GM21825 (cell line): ENCODE data around the gene PGD.
"Not testable (repeated sequence)": the region's sequence is repeated elsewhere in the genome, so short reads cannot be mapped to it uniquely, and the experiment has no call there.

Source experiments
- ATAC-seq: cut with Tn5 transposase; IDR thresholded peaks from one replicate; pipeline ENCODE4 v1.9.1; 2021; ENCODE audit warnings: mild to moderate bottlenecking, moderate library complexity; ENCODE audit not compliant: unreplicated experiment

The PGD gene

DNA sequence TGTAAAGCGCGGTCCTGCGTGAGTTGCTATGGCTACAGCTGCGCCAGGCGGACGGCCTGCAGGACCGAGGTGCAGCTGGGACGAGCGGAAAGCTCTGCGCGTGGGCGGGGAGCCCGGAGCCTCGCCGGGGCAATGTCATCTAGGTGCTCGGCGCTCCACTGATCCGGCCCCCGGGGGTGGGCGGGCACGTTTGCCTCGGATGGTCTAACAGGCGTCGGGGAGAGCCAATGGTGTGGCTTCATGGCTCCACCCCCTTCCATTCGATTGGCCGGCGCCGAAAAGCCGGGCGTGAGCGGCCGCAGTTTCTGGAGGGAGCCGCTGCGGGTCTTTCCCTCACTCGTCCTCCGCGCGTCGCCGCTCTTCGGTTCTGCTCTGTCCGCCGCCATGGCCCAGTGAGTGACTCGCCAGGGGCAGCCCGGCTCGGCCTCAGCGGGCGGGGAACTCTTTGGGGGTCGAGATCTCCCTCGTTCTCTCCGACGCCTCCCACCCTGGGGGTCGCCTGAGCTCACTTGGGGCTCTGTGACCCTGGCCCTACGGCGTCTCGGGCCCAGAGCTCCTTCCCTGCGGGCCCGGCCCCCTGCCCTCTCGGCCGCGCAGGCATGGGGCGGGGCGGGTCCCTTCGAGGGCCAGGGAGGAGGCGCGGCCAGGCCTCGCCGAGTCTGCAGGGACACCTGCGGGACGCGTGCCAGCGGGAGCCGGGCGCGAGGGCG is at the start of gene PGD:
Gene PGD (plus strand): TSS at position 331 of the 710 bp plus-strand sequence. CDS start 54 bp downstream, at position 385.
- peak; percentile 94 for ATAC-seq

DNA sequence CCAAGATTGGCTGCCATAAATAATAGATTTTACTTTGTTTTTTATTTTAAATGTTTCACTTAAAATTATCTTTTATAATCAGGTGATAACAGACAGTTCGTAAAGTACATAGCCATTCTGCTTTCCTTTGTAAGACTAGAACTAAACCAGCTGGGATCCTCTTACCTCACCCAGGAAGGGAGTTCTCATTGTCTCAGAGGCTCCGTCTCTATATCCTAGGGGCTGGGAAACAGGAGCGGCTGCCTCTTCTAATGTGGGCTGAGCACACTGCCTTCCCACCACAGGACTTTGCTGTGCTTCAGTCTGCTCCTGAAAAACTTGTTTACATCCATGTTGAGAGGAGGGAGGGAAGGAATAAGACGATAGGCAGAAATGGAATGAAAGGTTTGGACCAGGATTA is 45.6 kb upstream of the PGD start:
- ATAC-seq = no peak

- ATAC-seq = no peak
Observed at GRCh38 chr1:10353693-10354092, 45.2 kb upstream of the PGD start.

GRCh38 chr1:10360045-10360444 is 38.8 kb upstream of the PGD start:
- no peak for ATAC-seq

DNA sequence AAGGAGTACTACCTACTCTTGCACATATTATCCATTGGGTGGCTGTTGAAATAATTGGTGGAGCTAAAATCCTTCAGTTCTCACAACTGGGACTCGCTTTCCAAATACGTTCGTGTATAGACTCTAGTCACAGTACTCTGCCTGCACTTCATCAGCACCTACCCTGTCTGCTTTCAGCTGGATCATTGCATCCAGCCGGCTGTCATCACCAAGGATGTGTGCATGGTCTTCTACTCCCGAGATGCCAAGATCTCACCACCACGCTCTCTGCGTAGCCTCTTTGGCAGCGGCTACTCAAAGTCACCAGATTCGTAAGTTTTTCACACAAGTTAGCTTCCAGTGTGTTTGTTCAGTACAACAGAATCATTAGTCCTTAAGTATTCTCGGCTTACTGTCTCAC is 37.3 kb upstream of the PGD start:
- no peak for ATAC-seq

DNA sequence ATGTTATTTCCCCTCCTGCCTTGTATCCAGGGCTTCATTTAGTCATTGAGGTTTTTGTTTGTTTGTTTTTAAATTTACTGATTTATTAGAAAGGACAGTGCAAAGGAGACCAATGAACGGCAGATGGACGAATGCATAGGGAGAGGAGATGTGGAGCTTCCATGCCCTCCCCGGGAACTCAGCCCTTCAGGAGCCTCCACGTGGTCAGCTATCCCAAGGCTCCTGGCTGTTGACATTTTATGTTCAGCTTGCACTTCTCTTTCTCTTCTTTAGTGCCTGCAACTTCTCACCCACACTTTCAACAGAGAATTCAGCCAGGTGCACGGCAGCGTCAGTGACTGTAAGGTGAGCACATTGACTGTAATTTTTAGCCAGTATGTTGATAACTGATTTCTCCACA is 30.7 kb upstream of the PGD start:
- no peak for ATAC-seq

- no peak for ATAC-seq
Observed at GRCh38 chr1:10374442-10374860, 24.4 kb upstream of the PGD start.

DNA sequence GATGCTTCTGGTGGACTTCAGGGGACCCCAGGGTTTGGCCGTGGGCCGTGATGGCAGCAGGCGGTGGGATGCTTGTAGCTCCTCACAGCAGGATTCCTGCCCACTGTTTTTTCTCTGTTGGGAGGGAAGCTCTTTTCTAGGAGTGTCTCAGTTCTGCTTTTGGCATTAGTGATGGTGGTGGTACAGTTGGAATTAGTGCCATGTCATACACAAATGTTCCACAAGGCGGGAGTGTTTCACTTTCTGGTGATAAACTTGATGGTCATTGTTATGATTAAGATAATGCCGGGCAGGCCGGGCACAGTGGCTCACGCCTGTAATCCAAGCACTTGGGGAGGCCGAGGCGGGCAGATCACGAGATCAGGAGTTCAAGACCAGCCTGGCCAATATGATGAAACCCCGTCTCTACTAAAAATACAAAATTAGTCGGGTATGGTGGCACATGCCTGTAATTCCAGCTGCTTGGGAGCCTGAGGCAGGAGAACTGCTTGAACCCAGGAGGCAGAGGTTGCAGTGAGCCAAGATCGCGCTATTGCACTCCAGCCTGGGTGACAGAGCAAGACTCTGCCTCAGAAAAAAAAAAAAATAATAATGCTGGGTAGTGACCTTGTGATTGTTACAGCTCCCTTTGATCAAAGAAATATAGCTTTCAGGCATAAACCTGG is 21.4 kb upstream of the PGD start:
- ATAC-seq = not testable (repeated sequence)

DNA sequence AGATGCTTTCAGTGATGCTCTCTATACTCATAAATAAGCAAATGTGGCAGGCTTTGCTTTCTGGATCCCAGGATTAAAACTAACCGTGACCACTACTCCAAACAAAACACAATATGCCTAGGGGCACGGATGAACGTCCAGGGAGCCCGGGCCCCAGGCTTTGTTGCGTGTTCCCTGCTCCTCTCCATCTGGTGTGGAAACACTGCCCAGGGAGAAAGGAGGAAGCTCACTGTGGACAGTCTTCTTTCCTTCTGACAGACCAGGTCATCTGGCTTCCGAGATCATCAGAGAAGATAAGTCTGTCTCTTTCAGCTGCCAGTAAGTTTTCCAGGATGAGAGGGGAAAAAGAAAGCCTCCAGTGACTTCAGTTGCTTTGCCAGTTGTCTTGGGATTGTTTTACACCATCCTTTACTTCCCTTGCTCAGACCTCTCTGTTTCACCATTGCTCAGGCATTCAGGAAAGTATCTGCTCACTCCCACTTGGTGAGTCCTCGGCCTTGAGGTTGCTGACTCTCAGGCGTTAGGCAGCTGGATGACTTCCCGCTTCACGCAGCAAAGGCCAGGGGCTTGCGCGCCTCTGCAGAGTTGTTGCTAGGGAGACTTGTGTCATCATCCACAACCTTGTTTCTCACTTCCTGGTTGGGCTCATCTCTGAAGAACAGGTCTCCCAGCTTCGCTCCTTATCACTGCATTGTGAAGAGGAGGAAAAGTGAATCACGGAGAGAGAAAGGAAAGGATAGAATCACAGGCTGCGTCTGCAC is 20.6 kb upstream of the PGD start:
- no peak for ATAC-seq

DNA sequence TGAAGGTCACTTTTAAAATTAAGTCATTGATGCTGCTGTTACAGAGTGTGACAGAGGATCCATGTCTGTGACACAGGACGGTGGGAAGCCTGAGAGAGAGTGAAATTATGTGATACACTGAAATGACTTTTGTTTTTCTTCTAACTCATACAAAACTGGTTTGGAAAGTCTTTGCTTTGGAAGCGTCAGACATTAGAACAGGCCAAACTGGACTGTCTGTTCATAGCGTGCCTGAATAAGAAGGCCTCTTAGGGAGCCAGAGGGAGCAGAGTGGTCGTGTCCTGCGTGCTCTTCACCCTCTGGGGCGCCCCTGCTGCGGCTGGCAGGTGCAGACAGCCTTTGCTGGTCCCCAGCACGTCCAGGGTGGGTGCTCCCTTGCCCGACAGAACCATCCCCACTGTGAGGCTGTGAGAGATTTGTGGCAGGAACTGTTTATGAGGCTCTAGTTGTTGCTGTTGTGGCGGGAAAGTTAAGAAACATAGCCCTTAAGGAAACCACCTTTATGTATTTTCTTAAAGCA is 19.7 kb upstream of the PGD start:
- ATAC-seq = no peak

GRCh38 chr1:10379676-10380075 is 19.2 kb upstream of the PGD start:
- ATAC-seq = no peak

GRCh38 chr1:10380594-10381275 is 18.1 kb upstream of the PGD start:
- no peak for ATAC-seq

DNA sequence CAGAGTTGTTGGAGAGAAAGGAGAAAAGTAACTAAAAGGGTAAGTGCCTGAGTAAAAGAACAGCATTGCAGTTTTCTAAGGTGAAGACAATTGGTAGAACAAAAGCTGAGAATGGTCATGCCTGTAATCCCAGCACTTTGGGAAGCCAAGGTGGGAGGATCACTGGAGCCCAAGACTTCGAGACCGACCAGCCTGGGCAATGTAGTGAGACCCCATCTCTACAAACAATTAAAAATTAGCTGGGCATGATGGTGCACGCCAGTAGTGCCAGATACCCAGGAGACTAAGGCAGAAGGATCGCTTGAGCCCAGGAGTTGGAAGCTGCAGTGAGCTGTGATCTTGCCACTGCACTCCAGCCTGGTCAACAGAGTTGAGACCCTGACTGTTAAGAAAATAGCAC is 15.2 kb upstream of the PGD start:
- ATAC-seq = no peak

GRCh38 chr1:10384219-10384618 is 14.6 kb upstream of the PGD start:
- ATAC-seq = no peak

DNA sequence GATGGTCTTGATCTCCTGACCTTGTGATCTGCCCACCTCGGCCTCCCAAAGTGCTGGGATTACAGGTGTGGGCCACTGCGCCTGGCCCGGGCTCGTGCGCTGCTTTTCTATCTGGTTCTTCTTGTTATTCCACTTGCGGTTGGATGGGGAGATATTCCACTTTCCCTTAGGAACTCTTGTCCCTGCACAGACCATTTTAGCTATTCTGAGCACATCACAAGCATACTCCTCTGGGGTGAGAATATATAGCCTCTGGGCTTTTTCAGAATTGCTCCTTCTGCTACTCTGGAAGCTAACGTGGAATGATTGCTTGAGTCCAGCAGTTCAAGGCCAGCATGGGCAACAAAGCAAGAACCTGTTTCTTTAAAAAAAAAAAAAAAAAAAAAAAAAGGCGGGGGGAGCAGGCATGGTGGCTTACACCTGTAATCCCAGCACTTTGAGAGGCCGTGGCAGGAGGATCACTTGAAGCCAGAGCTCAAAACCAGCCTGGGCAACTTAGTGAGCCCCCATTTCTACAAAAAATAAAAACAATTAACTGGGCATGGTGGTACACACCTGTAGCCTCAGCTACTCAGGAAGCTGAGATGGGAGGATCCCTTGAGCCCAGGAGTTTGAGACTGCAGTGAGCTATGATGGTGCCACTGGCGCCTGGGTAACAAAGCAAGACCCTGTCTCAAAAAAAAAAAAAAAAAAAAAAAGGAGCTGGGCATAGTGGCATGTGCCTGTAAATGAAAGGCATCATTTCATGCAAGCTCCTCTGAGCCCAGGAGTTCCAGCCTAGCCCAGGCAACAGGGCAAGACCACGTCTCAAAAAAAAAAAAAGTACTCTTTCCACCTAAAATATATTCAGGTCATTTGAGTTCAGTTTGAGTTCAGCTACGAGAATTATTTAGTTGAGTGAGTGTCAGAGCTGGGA is 11.8 kb upstream of the PGD start:
- ATAC-seq = no peak

- no peak for ATAC-seq
Observed at GRCh38 chr1:10387677-10388386, 11.0 kb upstream of the PGD start.

GRCh38 chr1:10388387-10388715 is 10.5 kb upstream of the PGD start:
- ATAC-seq = no peak

- no peak for ATAC-seq
Observed at GRCh38 chr1:10389271-10389973, 9.4 kb upstream of the PGD start.

- no peak for ATAC-seq
Observed at GRCh38 chr1:10396870-10397269, 2.0 kb upstream of the PGD start.
